ENCODE measurements around the gene CHPT1. TPM values are rescaled to one million over a fixed set of nuclear protein-coding genes. Genes with fewer than 3 reads are reported as not detected.

CHPT1 gene
- total and polyA plus RNA-seq, 2 of the 13 experiments (the other 11 are each of a cell fraction or from before 2014, with no cell fraction given), result 117 to 178 TPM

DNA sequence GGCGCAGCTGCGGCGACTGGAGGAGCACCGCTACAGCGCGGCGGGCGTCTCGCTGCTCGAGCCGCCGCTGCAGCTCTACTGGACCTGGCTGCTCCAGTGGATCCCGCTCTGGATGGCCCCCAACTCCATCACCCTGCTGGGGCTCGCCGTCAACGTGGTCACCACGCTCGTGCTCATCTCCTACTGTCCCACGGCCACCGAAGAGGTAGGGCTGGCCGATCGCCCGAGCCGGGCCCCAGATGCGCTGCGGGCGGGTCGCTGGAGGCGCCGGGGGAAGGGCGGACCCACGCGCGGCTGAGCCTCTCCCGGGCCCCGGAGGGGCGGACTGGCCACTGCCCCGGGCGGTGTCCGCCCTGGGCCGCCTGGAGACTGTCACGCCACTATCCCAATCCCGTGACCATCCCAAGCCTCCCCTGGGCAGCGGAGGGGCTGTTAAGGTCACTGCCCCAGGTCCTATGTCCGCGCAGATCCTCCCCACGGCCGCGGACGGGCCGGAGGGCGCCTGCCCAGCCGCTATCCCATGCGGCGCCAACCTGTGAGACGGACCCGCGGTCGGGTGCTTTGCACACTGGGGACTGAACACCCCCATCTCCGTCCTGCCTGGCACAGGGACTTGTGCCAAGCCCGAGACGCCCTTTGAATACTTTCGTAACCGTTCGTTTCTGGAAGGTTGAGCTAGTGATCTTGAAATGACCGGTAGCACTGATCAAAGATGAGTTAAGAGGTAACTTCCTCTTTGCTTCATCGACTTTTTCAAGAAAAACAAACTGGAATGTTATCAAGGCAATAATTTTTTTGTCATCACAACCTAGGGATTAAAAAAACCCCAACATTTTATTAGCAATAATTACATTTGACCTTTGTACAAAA, 725 bp downstream of the CHPT1 start (continued):
- TF ChIP-seq, protein P1, sequence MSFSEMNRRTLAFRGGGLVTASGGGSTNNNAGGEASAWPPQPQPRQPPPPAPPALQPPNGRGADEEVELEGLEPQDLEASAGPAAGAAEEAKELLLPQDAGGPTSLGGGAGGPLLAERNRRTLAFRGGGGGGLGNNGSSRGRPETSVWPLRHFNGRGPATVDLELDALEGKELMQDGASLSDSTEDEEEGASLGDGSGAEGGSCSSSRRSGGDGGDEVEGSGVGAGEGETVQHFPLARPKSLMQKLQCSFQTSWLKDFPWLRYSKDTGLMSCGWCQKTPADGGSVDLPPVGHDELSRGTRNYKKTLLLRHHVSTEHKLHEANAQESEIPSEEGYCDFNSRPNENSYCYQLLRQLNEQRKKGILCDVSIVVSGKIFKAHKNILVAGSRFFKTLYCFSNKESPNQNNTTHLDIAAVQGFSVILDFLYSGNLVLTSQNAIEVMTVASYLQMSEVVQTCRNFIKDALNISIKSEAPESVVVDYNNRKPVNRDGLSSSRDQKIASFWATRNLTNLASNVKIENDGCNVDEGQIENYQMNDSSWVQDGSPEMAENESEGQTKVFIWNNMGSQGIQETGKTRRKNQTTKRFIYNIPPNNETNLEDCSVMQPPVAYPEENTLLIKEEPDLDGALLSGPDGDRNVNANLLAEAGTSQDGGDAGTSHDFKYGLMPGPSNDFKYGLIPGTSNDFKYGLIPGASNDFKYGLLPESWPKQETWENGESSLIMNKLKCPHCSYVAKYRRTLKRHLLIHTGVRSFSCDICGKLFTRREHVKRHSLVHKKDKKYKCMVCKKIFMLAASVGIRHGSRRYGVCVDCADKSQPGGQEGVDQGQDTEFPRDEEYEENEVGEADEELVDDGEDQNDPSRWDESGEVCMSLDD (CRISPR knock-in tag; IDR thresholded peaks at IDR 0.05; ENCODE audit: borderline replicate concordance), result no peak
- TF ChIP-seq, protein P2, sequence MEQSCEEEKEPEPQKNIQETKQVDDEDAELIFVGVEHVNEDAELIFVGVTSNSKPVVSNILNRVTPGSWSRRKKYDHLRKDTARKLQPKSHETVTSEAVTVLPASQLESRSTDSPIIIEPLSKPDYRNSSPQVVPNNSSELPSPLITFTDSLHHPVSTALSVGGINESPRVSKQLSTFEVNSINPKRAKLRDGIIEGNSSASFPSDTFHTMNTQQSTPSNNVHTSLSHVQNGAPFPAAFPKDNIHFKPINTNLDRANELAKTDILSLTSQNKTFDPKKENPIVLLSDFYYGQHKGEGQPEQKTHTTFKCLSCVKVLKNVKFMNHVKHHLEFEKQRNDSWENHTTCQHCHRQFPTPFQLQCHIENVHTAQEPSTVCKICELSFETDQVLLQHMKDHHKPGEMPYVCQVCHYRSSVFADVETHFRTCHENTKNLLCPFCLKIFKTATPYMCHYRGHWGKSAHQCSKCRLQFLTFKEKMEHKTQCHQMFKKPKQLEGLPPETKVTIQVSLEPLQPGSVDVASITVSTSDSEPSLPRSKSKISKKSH (CRISPR knock-in tag; IDR thresholded peaks at IDR 0.05; ENCODE audit: borderline replicate concordance), result no peak
- TF ChIP-seq, protein P3, sequence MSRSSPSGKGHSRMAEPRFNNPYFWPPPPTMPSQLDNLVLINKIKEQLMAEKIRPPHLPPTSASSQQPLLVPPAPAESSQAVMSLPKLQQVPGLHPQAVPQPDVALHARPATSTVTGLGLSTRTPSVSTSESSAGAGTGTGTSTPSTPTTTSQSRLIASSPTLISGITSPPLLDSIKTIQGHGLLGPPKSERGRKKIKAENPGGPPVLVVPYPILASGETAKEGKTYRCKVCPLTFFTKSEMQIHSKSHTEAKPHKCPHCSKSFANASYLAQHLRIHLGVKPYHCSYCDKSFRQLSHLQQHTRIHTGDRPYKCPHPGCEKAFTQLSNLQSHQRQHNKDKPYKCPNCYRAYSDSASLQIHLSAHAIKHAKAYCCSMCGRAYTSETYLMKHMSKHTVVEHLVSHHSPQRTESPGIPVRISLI (CRISPR knock-in tag; IDR thresholded peaks at IDR 0.05; ENCODE audit: borderline replicate concordance), result no peak
- TF ChIP-seq, protein P4, sequence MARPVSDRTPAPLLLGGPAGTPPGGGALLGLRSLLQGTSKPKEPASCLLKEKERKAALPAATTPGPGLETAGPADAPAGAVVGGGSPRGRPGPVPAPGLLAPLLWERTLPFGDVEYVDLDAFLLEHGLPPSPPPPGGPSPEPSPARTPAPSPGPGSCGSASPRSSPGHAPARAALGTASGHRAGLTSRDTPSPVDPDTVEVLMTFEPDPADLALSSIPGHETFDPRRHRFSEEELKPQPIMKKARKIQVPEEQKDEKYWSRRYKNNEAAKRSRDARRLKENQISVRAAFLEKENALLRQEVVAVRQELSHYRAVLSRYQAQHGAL (CRISPR knock-in tag; IDR thresholded peaks at IDR 0.05; ENCODE audit: not compliant biosample characterization), result no peak
- TF ChIP-seq ZNF350 (CRISPR knock-in tag; IDR thresholded peaks at IDR 0.05; ENCODE audit: borderline replicate concordance, low read depth) (no peak), JDP2 (CRISPR knock-in tag; IDR thresholded peaks at IDR 0.05; ENCODE audit: borderline replicate concordance) (no peak; the same call in 1 of the 2 replicates), ARNTL (CRISPR knock-in tag; IDR thresholded peaks at IDR 0.05) (no peak), IKZF4 (CRISPR knock-in tag; IDR thresholded peaks at IDR 0.05; ENCODE audit: borderline replicate concordance, low read depth, not compliant biosample characterization) (no peak), HOXA5 (CRISPR knock-in tag; IDR thresholded peaks at IDR 0.05) (no peak), TBL1XR1 (IDR thresholded peaks at IDR 0.05; ENCODE audit: borderline replicate concordance, low read length, partially characterized antibody) (no peak), SMC3 (IDR thresholded peaks at IDR 0.05; ENCODE audit: low read length) (no peak)
- TF ChIP-seq, protein P5, sequence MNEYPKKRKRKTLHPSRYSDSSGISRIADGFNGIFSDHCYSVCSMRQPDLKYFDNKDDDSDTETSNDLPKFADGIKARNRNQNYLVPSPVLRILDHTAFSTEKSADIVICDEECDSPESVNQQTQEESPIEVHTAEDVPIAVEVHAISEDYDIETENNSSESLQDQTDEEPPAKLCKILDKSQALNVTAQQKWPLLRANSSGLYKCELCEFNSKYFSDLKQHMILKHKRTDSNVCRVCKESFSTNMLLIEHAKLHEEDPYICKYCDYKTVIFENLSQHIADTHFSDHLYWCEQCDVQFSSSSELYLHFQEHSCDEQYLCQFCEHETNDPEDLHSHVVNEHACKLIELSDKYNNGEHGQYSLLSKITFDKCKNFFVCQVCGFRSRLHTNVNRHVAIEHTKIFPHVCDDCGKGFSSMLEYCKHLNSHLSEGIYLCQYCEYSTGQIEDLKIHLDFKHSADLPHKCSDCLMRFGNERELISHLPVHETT (CRISPR knock-in tag; conservative IDR thresholded peaks at IDR 0.05), result no peak
